Prostate gland (tissue), 2 donors: Measurements from ENCODE around the gene MRGPRG. TPM values are rescaled to one million over a fixed set of nuclear protein-coding genes. Genes with fewer than 3 reads are reported as not detected.

ENCODE experiments used
- DNase-seq: peaks from one replicate; pipeline ENCODE4 v3.0.0-alpha.2; 2019; ENCODE audit warnings: low spot score
- H3K27ac ChIP-seq, 2 donors: fragments of 200-600 bp; sonication (generic); 2 replicates each; pipeline ENCODE4 v1.5.1; 2017 to 2019
- H3K27me3 ChIP-seq: fragments of 200-600 bp; sonication (generic); replicated peaks from 2 replicates; pipeline ENCODE4 v1.5.1; 2019; ENCODE audit not compliant: insufficient read depth
- H3K36me3 ChIP-seq, 2 donors: fragments of 200-600 bp; sonication (generic); 1 replicate in 1 of 2; 2 replicates in 1 of 2; pipeline versions ENCODE4 v1.5.1 to v1.8.1; 2017 to 2019
- H3K4me1 ChIP-seq: fragments of 200-600 bp; sonication (generic); replicated peaks from 2 replicates; pipeline ENCODE4 v1.5.1; 2019
- H3K4me3 ChIP-seq, 2 donors: fragments of 200-600 bp; sonication (generic); 2 replicates each; pipeline ENCODE4 v1.5.1; 2017 to 2019
- H3K9me3 ChIP-seq: fragments of 200-600 bp; sonication (generic); 2 replicates; pipeline ENCODE4 v1.5.1; 2017
- CTCF ChIP-seq, 4 experiments: fragments of 200-600 bp in 2 of 4; fragments of 450-650 bp in 2 of 4; sonication (generic) in 2 of 4; IDR thresholded peaks; 1 replicate in 3 of 4; 2 replicates in 1 of 4; pipeline ENCODE4 v1.5.1; 2016 to 2019; ENCODE audit warnings: antibody characterized with exemption in 4 of 4, mild to moderate bottlenecking in 2 of 4, moderate library complexity in 2 of 4
- POLR2A ChIP-seq: fragments of 450-650 bp; IDR thresholded peaks from one replicate; pipeline ENCODE4 v1.6.1; 2016; ENCODE audit warnings: antibody characterized with exemption, mild to moderate bottlenecking
- POLR2AphosphoS5 ChIP-seq: sonication (generic); formaldehyde crosslinking; IDR thresholded peaks from one replicate; pipeline ENCODE4 v1.6.1; 2017; ENCODE audit warnings: antibody characterized with exemption
- WGBS: methylation state at CpG from one replicate; pipeline ENCODE4 v1.1.5; 2018; 5-methylcytosine and 5-hydroxymethylcytosine counted together
- intact Hi-C: fragments of 100-400 bp; cut with DNase I; formaldehyde crosslinking; loops from one replicate; pipeline ENCODE4 v1.14.2; 2022
- total RNA-seq, 2 donors: library from RNA; depleted of rRNA; stranded (reverse); fragments of >200 nt; gene quantifications; one replicate each; pipeline ENCODE4 v1.1.0, GENCODE V29; 2016

Gene MRGPRG
- total RNA-seq, 2 donors from 2014 or later, result 2.7 TPM; not detected in 1

- no peak for TF ChIP-seq CTCF (IDR thresholded peaks at IDR 0.05)
- no peak for TF ChIP-seq POLR2AphosphoS5
- TF ChIP-seq POLR2A, result no peak
- Histone ChIP-seq H3K4me3 (no peak overlapping the region), H3K27me3 (peaks cover 2% of the 10 kb centered on the region), H3K9me3 (no peaks in the 10 kb centered on the region), H3K36me3 (no peaks in the 10 kb centered on the region), H3K4me1 (no peaks in the 10 kb centered on the region), H3K27ac (no peak overlapping the region)
- 56% methylated on average over 24 of the region's 24 CpGs for WGBS
- DNase-seq, result no peak
- intact Hi-C loops, result no loop called here
Measured at GRCh38 chr11:3213659-3214419, 4.8 kb downstream of the MRGPRG start.

GRCh38 chr11:3208272-3208671 is 10.3 kb downstream of the MRGPRG start:
- WGBS, result 78% methylated on average over 6 of the region's 6 CpGs
- H3K27ac ChIP-seq, result no peak overlapping the region
- intact Hi-C loops, result no loop called here
- no peak overlapping the region for H3K4me3 ChIP-seq
- H3K36me3 ChIP-seq, result no peaks in the 10 kb centered on the region
- no peak for DNase-seq
- H3K27me3 ChIP-seq, result peaks cover under 1% of the 10 kb centered on the region
- no peaks in the 10 kb centered on the region for H3K9me3 ChIP-seq
- no peaks in the 10 kb centered on the region for H3K4me1 ChIP-seq
- TF ChIP-seq POLR2AphosphoS5, result no peak
- no peak for TF ChIP-seq CTCF (IDR thresholded peaks at IDR 0.05)
- no peak for TF ChIP-seq POLR2A

DNA sequence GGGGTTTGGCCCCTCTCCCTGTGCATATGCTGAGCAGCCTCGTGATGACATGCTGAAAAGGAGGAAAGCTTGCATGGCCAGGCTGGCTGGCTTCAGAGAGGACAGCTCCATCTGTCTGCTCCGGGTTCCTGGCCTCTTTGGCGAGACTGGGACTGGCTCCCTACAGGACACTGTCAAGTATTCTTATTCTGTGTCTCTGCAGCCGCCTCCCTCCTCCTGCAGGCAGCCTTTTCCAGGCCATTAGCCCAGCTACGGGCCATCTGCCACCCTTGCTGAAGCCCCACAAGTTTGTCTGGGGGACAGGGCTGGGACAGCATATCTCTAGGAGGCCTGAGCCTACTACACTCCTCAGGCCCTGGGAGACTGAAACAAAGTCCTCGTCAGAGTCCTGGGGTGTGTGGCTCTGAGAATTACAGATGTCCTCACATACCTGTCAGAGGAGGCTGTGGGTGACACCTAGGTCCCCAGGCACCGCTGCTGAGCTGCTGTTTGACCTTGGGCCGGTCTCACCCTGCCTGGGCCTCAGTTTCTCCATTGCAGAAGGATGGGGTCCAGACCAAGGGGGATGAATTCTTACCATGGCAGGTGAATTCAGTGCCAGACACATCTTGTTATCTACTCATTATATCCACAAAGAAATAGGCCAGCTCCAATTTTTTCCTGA is 11.0 kb downstream of the MRGPRG start:
- intact Hi-C loops, result no loop called here
- H3K36me3 ChIP-seq, result no peaks in the 10 kb centered on the region
- no peak for TF ChIP-seq POLR2AphosphoS5
- TF ChIP-seq POLR2A, result no peak
- H3K9me3 ChIP-seq, result no peaks in the 10 kb centered on the region
- WGBS, result 89% methylated on average over 8 of the region's 8 CpGs
- H3K27me3 ChIP-seq, result peaks cover 4% of the 10 kb centered on the region
- no peak for DNase-seq
- no peak overlapping the region for H3K4me3 ChIP-seq
- no peak overlapping the region for H3K27ac ChIP-seq
- H3K4me1 ChIP-seq, result no peaks in the 10 kb centered on the region

- H3K36me3 ChIP-seq, result no peaks in the 10 kb centered on the region
- no peak overlapping the region for H3K4me3 ChIP-seq
- H3K9me3 ChIP-seq, result no peaks in the 10 kb centered on the region
- H3K27me3 ChIP-seq, result peaks cover 8% of the 10 kb centered on the region
- H3K27ac ChIP-seq, result no peak overlapping the region
- H3K4me1 ChIP-seq, result no peaks in the 10 kb centered on the region
- no peak for TF ChIP-seq POLR2AphosphoS5
- no peak for TF ChIP-seq POLR2A
- TF ChIP-seq CTCF (IDR thresholded peaks at IDR 0.05), result no peak
- WGBS, result 95% methylated on average over 1 of the region's 1 CpG
- DNase-seq, result no peak
- intact Hi-C loops, result no loop called here
Measured at GRCh38 chr11:3206922-3207204, 11.8 kb downstream of the MRGPRG start.

GRCh38 chr11:3206156-3206921 is 12.3 kb downstream of the MRGPRG start:
- Histone ChIP-seq H3K27ac (no peak overlapping the region), H3K4me3 (no peak overlapping the region), H3K9me3 (no peaks in the 10 kb centered on the region), H3K36me3 (no peaks in the 10 kb centered on the region), H3K4me1 (no peaks in the 10 kb centered on the region), H3K27me3 (peaks cover 8% of the 10 kb centered on the region)
- WGBS, result 75% methylated on average over 8 of the region's 8 CpGs
- TF ChIP-seq POLR2AphosphoS5 (no peak), CTCF (IDR thresholded peaks at IDR 0.05) (no peak), POLR2A (no peak)
- intact Hi-C loops, result no loop called here
- no peak for DNase-seq
